K562 (cell line): Measurements from ENCODE around the gene DNAJC13. TPM values are rescaled to one million over a fixed set of nuclear protein-coding genes. Genes with fewer than 3 reads are reported as not detected.

Experiments
- ATF1 ChIP-seq, 2 experiments: fragments of 450-650 bp in 1 of 2; IDR thresholded peaks; 2 replicates each; pipeline ENCODE4 v1.6.1; 2016; ENCODE audit warnings: missing compliant biosample characterization in 1 of 2, missing genetic modification characterization in 1 of 2
- DMBX1 ChIP-seq: fragments of 250-450 bp; sonication (Bioruptor Pico); IDR thresholded peaks from 2 replicates; pipeline ENCODE4 v1.8.0; 2022; ENCODE audit warnings: inconsistent platforms, mild to moderate bottlenecking, moderate library complexity, borderline replicate concordance
- FOXJ3 ChIP-seq: sonication (generic); formaldehyde crosslinking; IDR thresholded peaks from 2 replicates; pipeline ENCODE4 v1.4.0; 2020; ENCODE audit warnings: mild to moderate bottlenecking, missing genetic modification reagents
- GTF2A2 ChIP-seq: IDR thresholded peaks from 2 replicates; pipeline ENCODE4 v1.6.1; 2016; ENCODE audit warnings: mild to moderate bottlenecking, missing genetic modification characterization, missing compliant biosample characterization
- HNRNPL ChIP-seq: fragments of 200-400 bp; formaldehyde crosslinking; IDR thresholded peaks from 2 replicates; pipeline ENCODE4 v1.6.1; 2017; ENCODE audit warnings: low read depth, mild to moderate bottlenecking, low read length
- KAT7 ChIP-seq: sonication (generic); formaldehyde crosslinking; IDR thresholded peaks from 2 replicates; pipeline ENCODE4 v1.8.0; 2022; ENCODE audit warnings: missing genetic modification reagents, mild to moderate bottlenecking, borderline replicate concordance
- KLF1 ChIP-seq: fragments of 450-650 bp; IDR thresholded peaks from 2 replicates; pipeline ENCODE4 v1.6.1; 2016; ENCODE audit warnings: missing genetic modification characterization, missing compliant biosample characterization
- PHB ChIP-seq: fragments of 250-450 bp; sonication (Bioruptor Pico); IDR thresholded peaks from 2 replicates; pipeline ENCODE4 v1.5.0; 2021
- TAL1 ChIP-seq: fragments of 450-650 bp; IDR thresholded peaks from 2 replicates; pipeline ENCODE4 v1.6.1; 2016; ENCODE audit warnings: mild to moderate bottlenecking
- TCFL5 ChIP-seq: fragments of 250-450 bp; sonication (Bioruptor Pico); conservative IDR thresholded peaks from 2 replicates; pipeline ENCODE4 v1.6.1; 2021; ENCODE audit warnings: mild to moderate bottlenecking, moderate library complexity, matching md5 sums
- ZBTB17 ChIP-seq: fragments of 450-650 bp; formaldehyde crosslinking; IDR thresholded peaks from 2 replicates; pipeline ENCODE4 v1.4.0; 2020; ENCODE audit warnings: mild to moderate bottlenecking
- ZNF263 ChIP-seq: sonication (generic); formaldehyde crosslinking; IDR thresholded peaks from 2 replicates; pipeline ENCODE4 v1.8.0; 2022; ENCODE audit warnings: mild to moderate bottlenecking, missing genetic modification reagents, borderline replicate concordance
- ZNF354B ChIP-seq: fragments of 250-450 bp; sonication (Bioruptor Pico); IDR thresholded peaks from 2 replicates; pipeline ENCODE4 v1.4.0; 2020
- polyA plus RNA-seq, 8 experiments: library from polyadenylated mRNA; depleted of rRNA in 4 of 8; stranded (reverse) in 5 of 8; unstranded in 3 of 8; fragments of >200 nt; fragmentation: Nextera tagmentation in 2 of 8; fragmentation: Illumina TruSeq in 1 of 8; extraction: Ambion mirVana in 2 of 8; extraction: Trizol in 1 of 8; gene quantifications; 2 replicates each; pipeline versions ENCODE4 v1.2.1 to v1.2.3, GENCODE V29; 2011 to 2014; ENCODE audit warnings: inconsistent platforms in 1 of 8, missing spikeins in 1 of 8
- total RNA-seq, 7 experiments: library from RNA; depleted of rRNA in 6 of 7; stranded (reverse); fragments of >200 nt in 6 of 7; fragmentation: Illumina TruSeq in 2 of 7; extraction: Trizol in 2 of 7; gene quantifications; 2 replicates each; pipeline versions ENCODE4 v1.2.1 to v1.2.3, GENCODE V29; 2011 to 2021; ENCODE audit warnings: low replicate concordance in 1 of 7
- TF ChIP-seq, protein P1 (sequence below): fragments of 250-450 bp; sonication (Bioruptor Pico); IDR thresholded peaks from 2 replicates; pipeline ENCODE4 v1.8.0; 2022; ENCODE audit warnings: moderate library complexity, mild to moderate bottlenecking, inconsistent platforms
- TF ChIP-seq, protein P2 (sequence below): fragments of 250-450 bp; sonication (Bioruptor Pico); IDR thresholded peaks from 2 replicates; pipeline ENCODE4 v1.8.0; 2022; ENCODE audit warnings: inconsistent platforms, mild to moderate bottlenecking, moderate library complexity, borderline replicate concordance
- TF ChIP-seq, protein P3 (sequence below), 2 experiments: fragments of 450-650 bp in 1 of 2; sonication (generic) in 1 of 2; formaldehyde crosslinking in 1 of 2; IDR thresholded peaks in 1 of 2; conservative IDR thresholded peaks in 1 of 2; 2 replicates each; pipeline versions ENCODE4 v1.6.1 to v1.8.1; 2016 to 2023; ENCODE audit warnings: mild to moderate bottlenecking in 2 of 2, moderate library complexity in 2 of 2, inconsistent platforms in 1 of 2, missing genetic modification reagents in 1 of 2
- TF ChIP-seq, protein P4 (sequence below): fragments of 450-650 bp; formaldehyde crosslinking; IDR thresholded peaks from 2 replicates; pipeline ENCODE4 v1.4.0; 2022; ENCODE audit warnings: mild to moderate bottlenecking, moderate library complexity
- TF ChIP-seq, protein P5 (sequence below), 2 experiments: IDR thresholded peaks in 1 of 2; conservative IDR thresholded peaks in 1 of 2; 2 replicates each; pipeline ENCODE4 v1.6.1; 2016; ENCODE audit warnings: low read depth in 2 of 2, mild to moderate bottlenecking in 1 of 2, missing compliant biosample characterization in 1 of 2, missing genetic modification characterization in 1 of 2, moderate library complexity in 1 of 2
- TF ChIP-seq, protein P6 (sequence below): sonication (generic); formaldehyde crosslinking; IDR thresholded peaks from 2 replicates; pipeline ENCODE4 v1.8.0; 2022; ENCODE audit warnings: missing genetic modification reagents, mild to moderate bottlenecking, borderline replicate concordance

Gene DNAJC13
- total and polyA plus RNA-seq, 9 of the 15 experiments (the other 6 are each of a cell fraction or from before 2014, with no cell fraction given), result 2.9 to 17.1 (median 10.2) TPM

DNA sequence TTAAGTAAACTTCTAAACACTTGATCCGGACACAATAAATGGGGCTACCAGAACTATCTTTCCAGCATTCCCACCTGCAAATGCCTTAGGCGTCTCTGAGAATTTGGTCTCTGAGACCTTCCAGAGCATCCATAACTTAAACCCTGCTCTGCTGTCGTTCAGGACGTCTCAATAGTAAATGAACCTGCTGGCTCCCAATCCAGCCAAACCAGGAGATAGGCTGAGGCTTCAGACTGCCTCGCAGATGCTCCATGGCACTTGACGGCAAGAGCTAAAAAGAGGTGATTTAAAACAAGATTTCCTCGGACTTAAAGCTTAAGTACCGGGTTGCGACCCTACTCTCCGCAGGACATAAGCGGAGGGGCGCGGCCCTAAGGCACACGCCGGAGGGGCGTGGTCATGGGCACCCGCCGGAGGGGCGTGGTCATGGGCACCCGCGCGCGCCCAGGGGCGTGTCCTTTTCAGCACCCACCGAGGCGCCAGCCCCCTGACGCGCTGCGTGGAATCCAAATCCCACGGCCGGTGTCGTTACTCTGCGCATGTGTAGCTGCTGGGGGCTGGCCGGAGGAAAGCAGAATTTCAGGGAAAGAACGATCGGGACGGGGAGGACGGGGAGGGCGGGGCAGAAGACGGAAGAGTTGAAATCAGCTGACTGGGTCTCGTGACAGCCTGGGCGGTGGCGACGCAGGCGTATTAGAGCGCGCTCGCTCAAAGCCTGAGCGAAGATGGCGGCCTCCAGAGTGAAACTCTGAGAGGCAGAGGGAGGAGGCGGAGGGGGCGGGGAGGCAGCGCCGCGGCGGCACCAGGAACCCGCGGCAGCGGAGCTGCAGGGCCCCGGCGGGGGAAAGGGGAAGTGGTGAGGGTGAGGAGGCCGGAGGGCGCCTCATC, at the start of gene DNAJC13 (continued):
- TF ChIP-seq, protein P1, sequence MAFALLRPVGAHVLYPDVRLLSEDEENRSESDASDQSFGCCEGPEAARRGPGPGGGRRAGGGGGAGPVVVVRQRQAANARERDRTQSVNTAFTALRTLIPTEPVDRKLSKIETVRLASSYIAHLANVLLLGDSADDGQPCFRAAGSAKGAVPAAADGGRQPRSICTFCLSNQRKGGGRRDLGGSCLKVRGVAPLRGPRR (CRISPR knock-in tag), result no peak
- TF ChIP-seq PHB (CRISPR knock-in tag), result no peak
- peak; percentile 84 for TF ChIP-seq KLF1
- no peak for TF ChIP-seq GTF2A2
- TF ChIP-seq DMBX1 (CRISPR knock-in tag), result no peak
- no peak for TF ChIP-seq HNRNPL
- TF ChIP-seq, protein P2, sequence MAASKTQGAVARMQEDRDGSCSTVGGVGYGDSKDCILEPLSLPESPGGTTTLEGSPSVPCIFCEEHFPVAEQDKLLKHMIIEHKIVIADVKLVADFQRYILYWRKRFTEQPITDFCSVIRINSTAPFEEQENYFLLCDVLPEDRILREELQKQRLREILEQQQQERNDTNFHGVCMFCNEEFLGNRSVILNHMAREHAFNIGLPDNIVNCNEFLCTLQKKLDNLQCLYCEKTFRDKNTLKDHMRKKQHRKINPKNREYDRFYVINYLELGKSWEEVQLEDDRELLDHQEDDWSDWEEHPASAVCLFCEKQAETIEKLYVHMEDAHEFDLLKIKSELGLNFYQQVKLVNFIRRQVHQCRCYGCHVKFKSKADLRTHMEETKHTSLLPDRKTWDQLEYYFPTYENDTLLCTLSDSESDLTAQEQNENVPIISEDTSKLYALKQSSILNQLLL, result no peak
- TF ChIP-seq TAL1, result no peak
- TF ChIP-seq FOXJ3 (CRISPR knock-in tag), result no peak
- TF ChIP-seq, protein P3, sequence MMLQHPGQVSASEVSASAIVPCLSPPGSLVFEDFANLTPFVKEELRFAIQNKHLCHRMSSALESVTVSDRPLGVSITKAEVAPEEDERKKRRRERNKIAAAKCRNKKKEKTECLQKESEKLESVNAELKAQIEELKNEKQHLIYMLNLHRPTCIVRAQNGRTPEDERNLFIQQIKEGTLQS (IDR thresholded peaks at IDR 0.05), result no peak
- TF ChIP-seq, protein P3 (CRISPR knock-in tag; conservative IDR thresholded peaks at IDR 0.05), result no peak
- TF ChIP-seq ZNF354B (CRISPR knock-in tag), result no peak
- no peak for TF ChIP-seq KAT7 (CRISPR knock-in tag)
- TF ChIP-seq, protein P4, sequence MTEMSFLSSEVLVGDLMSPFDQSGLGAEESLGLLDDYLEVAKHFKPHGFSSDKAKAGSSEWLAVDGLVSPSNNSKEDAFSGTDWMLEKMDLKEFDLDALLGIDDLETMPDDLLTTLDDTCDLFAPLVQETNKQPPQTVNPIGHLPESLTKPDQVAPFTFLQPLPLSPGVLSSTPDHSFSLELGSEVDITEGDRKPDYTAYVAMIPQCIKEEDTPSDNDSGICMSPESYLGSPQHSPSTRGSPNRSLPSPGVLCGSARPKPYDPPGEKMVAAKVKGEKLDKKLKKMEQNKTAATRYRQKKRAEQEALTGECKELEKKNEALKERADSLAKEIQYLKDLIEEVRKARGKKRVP (CRISPR knock-in tag), result no peak
- no peak for TF ChIP-seq ZBTB17 (CRISPR knock-in tag)
- TF ChIP-seq, protein P5, sequence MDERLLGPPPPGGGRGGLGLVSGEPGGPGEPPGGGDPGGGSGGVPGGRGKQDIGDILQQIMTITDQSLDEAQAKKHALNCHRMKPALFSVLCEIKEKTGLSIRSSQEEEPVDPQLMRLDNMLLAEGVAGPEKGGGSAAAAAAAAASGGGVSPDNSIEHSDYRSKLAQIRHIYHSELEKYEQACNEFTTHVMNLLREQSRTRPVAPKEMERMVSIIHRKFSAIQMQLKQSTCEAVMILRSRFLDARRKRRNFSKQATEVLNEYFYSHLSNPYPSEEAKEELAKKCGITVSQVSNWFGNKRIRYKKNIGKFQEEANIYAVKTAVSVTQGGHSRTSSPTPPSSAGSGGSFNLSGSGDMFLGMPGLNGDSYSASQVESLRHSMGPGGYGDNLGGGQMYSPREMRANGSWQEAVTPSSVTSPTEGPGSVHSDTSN (CRISPR knock-in tag; IDR thresholded peaks at IDR 0.05; ENCODE audit: low read depth), result no peak
- TF ChIP-seq, protein P5 (tag; conservative IDR thresholded peaks at IDR 0.05; ENCODE audit: low read depth), result no peak
- no peak for TF ChIP-seq TCFL5 (CRISPR knock-in tag)
- TF ChIP-seq, protein P6, sequence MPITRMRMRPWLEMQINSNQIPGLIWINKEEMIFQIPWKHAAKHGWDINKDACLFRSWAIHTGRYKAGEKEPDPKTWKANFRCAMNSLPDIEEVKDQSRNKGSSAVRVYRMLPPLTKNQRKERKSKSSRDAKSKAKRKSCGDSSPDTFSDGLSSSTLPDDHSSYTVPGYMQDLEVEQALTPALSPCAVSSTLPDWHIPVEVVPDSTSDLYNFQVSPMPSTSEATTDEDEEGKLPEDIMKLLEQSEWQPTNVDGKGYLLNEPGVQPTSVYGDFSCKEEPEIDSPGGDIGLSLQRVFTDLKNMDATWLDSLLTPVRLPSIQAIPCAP, result no peak
- peak; percentile 87 for TF ChIP-seq ZNF263 (CRISPR knock-in tag)
- TF ChIP-seq ATF1 (CRISPR knock-in tag; IDR thresholded peaks at IDR 0.05), result no peak
- peak; percentile 46 for TF ChIP-seq ATF1 (tag; IDR thresholded peaks at IDR 0.05)
